COR-L47 (cell line): Measurements from ENCODE around the gene P4HA2.
"Not testable (repeated sequence)": the region's sequence is repeated elsewhere in the genome, so short reads cannot be mapped to it uniquely, and the experiment has no call there.

Experiments
- DNase-seq: peaks from one replicate; lab custom pipeline; 2025; lab: John Stamatoyannopoulos, UW

The P4HA2 gene

GRCh38 chr5:132199116-132199680, 28.5 kb downstream of the P4HA2 start:
- DNase-seq, result no peak

DNA sequence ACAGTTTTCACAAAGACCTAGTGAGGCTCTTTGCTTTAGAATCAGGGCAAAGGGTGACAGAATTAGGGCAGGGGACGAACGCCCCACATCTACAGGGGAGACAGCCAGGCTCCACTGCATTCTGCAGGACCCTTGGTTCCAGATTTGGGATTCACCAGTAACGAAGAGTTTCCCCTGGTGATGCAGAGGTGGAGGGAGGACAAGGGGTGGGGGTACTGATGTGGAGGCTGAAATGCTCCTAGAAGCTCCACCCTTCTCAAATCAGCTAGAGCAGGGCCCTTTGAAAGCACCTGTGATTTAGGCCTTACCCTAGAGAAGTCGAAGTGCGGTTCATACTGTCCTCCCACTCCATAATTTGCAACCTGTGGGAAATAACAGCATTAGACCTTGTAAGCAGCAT, 29.1 kb downstream of the P4HA2 start:
- DNase-seq, result no peak

- no peak for DNase-seq
Measured at GRCh38 chr5:132195727-132196126, 31.9 kb downstream of the P4HA2 start.

DNA sequence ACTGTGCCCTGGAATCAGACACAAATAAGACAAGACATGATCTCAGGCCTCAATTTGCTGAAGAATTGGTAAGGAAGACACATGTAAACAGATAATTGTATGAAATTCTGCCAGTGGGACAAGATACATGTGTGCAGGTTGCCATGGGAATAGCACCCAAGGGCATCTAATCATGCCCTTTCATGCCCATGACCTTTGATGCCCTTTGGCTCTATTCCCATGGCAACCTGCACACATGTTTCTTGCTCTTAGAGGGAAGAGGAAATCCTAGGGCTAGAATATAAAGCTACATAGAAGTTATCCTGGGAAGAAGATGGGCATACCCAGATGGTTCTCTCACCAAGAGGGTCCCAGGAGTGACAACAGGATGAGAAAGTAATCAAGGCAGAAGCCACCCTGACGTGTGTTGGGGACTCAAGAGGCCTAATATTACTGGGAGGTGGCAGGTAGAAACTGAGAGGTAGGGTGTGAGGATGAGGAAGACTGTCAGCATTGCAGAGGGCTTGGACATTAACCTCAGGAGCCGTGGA, 34.4 kb downstream of the P4HA2 start:
- no peak for DNase-seq

DNA sequence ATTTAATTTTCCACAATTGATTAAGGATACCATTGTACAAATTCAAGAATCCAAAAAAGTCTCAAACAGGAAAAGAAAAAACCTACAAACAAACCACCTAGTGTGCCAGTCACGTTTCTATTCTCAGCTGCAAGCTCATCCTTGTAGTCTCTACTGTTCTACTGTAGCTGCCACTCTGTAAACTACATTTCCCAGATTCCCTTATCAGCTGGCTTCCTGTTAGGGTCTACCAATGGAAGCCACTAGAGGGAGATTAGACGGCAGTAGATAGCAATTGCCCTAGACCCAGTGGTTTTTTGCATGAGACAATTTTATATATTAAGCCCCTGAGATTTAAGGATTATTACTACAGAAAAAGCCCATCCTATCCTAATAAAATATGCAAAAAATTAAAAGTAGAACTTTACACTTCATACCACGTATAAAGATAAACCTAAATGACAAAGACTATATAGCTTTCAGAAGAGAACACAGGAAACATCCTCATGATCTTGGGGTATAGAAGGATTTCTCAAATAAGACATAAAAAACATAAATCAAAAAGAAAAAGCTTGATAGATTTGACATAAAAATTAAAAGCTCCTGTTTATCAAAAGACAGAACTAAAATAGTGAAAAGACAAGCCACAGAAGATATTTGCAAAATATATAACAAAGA, 37.4 kb downstream of the P4HA2 start:
- DNase-seq, result peak; percentile 75

GRCh38 chr5:132184588-132184987, 43.1 kb downstream of the P4HA2 start:
- no peak for DNase-seq

GRCh38 chr5:132183723-132184122, 43.9 kb downstream of the P4HA2 start:
- no peak for DNase-seq

DNA sequence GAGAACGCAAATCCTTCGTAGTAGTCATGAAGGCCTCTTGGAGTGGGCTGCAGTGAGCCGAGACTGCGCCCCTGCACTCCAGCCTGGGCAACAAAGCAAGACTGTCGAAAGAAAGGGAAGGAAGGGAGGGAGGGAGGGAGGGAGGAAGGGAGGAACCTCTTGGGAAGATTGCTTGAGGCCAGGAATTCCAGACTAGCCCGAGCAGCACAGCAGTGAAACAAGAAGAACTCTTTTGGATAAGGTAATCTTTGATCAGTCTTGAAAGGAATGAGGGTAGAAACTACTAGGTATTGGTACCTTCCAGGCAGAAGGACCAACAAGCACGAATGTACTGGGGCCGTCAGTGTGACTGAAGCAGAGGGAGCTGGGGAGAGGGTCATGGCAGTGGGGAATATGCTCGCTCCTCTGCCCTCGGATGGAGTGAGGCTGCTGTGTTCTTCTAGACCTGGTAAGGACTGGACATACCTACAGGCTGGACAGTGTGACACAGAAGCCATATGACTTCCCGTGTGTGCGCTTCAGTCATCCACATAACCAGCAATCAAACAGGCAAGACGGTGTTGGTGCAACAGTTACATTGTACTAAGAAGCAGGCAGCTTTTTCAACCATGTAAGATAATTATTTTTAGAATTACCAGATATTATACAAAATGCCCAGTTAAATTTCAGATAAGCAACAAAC, 45.2 kb downstream of the P4HA2 start:
- no peak for DNase-seq

DNA sequence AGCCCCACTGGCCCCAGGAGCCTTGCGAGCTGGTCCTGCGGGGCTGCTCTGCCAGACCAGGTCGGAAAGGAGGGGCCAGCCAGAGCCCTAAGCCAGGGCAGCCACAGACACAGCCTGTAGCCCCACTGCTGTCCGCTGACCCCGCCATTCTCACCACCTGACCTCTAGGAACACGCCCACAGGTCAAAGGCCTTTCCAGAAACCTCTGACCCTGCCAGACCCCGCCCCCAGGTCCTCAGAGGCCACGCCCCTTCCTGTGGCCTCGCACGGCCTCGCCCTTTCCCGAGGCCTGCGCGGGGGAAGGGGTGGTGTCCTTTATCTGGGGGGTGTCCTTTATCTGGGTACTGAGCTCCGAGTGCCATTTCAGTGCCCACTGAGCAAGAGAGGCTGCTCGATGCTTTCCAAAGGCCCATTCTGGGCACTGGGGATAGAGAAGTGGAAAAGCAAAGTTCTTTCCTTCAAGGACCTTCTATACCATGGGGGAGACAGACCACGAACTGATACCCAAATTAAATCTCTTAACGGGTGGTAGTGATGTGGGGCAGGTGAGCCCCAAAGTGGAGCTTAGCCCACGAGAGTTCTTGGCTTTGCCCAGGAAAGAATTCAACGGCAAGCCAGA, 46.5 kb downstream of the P4HA2 start:
- DNase-seq, result no peak

DNA sequence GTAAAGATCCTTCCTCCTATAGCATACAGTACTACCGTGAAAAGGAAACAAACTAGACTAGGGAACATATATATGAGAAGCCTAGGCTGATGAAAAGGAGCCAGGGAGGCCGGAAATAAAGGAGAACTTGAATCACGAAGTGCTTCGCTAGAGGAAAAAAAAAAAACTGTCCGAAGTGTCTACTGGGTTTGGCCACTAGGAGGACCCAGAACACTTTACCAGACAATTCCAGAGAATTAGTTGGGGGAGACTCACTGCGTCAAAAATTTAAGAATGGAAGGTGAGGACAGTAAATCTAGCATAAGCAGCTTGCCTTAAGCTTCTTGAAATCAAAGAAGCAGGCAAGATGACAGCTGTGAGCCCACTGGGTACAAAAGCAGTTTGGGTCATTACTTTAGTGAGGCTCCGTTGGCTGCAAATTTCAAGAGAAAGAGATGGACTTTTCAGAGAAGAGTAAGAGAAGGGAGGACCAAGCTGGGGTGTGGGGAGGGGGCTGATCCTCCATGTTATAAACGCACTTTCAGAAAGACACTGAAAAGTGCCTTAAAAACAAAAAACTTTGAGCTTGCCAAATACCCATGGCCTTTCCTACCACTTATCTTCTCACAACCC, 47.4 kb downstream of the P4HA2 start:
- DNase-seq, result peak; percentile 28

GRCh38 chr5:132179405-132179804, 48.2 kb downstream of the P4HA2 start:
- no peak for DNase-seq

DNA sequence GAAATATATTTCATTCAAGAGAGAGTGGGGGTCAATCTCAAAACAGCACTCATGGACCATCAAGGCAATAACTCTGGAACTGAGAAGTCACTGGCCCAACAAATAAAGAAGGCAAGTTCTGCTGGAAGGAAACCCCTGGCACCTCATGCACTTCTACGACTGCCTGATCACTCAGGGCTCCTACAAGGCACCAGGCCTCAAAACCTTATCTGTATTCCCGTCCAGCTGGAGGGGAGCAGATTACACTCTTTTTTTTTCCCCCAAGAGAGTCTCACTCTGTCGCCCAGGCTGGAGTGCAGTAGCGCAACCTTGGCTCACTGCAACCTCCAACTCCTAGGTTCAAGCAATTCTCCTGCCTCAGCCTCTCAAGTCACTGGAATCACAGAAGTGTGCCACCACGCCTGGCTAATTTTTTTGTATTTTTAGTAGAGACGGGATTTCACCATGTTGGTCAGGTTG, 49.9 kb downstream of the P4HA2 start:
- no peak for DNase-seq

GRCh38 chr5:132176987-132177386, 50.7 kb downstream of the P4HA2 start:
- no peak for DNase-seq

- no peak for DNase-seq
Measured at GRCh38 chr5:132176521-132176945, 51.1 kb downstream of the P4HA2 start.

DNA sequence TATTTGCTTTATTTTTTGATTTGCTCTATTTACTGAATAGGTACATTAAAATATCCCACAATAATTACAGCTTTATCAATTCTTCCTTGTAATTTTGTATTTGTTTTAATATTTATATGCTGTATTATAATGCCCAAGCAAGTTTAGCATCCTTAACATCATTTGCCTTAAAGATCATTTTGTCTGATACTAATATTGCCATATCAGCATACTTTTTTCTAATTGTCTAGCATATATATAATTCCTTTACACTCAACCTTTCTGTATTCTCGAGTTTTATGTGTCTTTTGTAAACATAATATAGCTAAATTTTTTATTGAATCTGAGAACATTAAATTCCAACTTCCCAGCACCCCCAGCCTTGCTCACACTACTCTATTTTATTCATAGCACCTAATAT, 64.7 kb downstream of the P4HA2 start:
- no peak for DNase-seq

DNA sequence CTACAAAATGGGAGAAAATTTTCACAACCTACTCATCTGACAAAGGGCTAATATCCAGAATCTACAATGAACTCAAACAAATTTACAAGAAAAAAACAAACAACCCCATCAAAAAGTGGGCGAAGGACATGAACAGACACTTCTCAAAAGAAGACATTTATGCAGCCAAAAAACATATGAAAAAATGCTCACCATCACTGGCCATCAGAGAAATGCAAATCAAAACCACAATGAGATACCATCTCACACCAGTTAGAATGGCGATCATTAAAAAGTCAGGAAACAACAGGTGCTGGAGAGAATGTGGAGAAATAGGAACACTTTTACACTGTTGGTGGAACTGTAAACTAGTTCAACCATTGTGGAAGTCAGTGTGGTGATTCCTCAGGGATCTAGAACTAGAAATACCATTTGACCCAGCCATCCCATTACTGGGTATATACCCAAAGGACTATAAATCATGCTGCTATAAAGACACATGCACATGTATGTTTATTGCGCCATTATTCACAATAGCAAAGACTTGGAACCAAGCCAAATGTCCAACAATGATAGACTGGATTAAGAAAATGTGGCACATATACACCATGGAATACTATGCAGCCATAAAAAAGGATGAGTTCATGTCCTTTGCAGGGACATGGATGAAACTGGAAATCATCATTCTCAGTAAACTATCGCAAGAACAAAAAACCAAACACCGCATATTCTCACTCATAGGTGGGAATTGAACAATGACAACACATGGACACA, 65.9 kb downstream of the P4HA2 start:
- not testable (repeated sequence) for DNase-seq

DNA sequence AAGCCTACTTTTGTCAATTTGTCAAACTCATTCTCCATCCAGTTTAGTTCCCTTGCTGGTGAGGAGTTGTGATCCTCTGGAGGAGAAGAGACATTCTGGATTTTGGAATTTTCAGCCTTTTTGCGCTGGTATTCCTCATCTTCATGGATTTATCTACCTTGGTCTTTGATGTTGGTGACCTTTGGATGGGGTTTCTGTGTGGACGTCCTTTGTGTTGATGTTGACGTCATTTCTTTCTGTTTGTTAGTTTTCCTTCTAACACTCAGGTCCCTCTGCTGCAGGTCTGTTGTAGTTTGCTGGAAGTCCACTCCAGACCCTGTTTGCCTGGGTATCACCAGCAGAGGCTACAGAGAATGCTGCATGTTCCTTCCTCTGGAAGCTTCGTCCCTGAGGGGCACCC, 71.2 kb downstream of the P4HA2 start:
- DNase-seq, result no peak

- no peak for DNase-seq
Measured at GRCh38 chr5:132150565-132150964, 77.1 kb downstream of the P4HA2 start.

DNA sequence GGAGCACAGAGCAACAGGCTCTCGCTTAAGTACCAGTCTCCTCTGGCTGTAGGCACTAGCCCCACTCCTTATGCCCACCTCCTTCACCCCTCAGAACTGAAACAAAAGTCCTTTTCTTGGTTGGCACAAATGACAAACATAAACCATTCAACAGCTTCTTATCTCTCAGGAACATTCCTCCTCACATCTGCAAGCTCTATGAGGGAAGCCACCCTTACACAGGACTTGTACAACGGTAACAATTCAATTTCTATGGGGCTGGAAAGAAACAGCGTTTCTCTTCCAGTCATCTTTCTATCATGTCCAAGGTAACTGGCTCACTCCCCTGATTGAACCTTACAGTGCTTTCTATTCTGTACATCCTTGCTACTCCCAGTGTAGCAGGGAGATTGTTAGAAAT, 80.0 kb downstream of the P4HA2 start:
- DNase-seq, result no peak

GRCh38 chr5:132145326-132145725, 82.3 kb downstream of the P4HA2 start:
- not testable (repeated sequence) for DNase-seq

GRCh38 chr5:132143148-132143547, 84.5 kb downstream of the P4HA2 start:
- DNase-seq, result no peak

GRCh38 chr5:132142459-132142858, 85.2 kb downstream of the P4HA2 start:
- no peak for DNase-seq
